Epidermal melanocyte (primary cell): ENCODE results near the gene UGT1A8.
"Not testable (repeated sequence)": the region's sequence is repeated elsewhere in the genome, so short reads cannot be mapped to it uniquely, and the experiment has no call there.

Source experiments
- DNase-seq: peaks from one replicate; pipeline ENCODE4 v3.0.0; 2011; ENCODE audit warnings: low spot score; ENCODE audit not compliant: insufficient read length

Gene UGT1A8

DNA sequence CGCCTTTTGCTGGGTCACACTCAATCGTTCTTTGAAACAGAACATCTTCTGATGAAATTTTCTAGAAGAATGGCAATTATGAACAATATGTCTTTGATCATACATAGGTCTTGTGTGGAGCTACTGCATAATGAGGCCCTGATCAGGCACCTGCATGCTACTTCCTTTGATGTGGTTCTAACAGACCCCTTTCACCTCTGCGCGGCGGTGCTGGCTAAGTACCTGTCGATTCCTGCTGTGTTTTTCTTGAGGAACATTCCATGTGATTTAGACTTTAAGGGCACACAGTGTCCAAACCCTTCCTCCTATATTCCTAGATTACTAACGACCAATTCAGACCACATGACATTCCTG, 95.8 kb downstream of the UGT1A8 start:
- no peak for DNase-seq

DNA sequence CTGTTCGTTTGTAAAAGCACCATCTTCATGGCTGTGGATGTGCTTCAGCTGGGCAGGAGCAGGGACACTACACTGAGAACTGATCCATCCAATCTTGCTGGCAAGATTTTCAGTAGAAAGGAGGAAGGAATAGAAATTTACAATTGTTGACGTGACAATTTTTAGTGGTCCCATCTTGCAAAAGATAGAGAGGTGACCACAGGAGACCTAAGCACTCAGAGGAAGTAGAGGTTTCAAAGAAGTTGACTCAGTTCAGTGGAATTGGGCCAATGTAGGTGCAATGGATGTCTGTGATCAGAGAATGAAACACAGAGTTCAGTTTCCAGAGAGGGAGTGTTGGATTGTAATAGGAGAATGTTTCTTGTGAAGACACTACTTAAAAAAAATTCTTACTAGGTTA, 96.7 kb downstream of the UGT1A8 start:
- no peak for DNase-seq

DNA sequence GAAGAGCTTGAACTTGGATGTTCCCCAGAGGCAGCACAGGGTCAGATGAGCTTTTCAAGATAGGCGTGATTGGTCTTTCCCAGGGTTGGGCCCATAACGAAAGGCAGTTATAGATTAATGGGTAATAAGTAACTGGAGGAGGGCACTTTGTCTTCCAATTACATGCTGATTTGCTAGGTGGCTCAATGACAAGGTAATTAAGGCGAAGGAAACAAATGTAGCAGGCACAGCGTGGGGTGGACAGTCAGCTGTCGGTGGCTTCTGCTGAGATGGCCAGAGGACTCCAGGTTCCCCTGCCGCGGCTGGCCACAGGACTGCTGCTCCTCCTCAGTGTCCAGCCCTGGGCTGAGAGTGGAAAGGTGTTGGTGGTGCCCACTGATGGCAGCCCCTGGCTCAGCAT, 101.1 kb downstream of the UGT1A8 start, which contains the start of gene UGT1A4:
Gene UGT1A4 (plus strand): TSS at position 185 of the 400 bp plus-strand sequence. CDS start 85 bp downstream, at position 270.
- DNase-seq = no peak

DNA sequence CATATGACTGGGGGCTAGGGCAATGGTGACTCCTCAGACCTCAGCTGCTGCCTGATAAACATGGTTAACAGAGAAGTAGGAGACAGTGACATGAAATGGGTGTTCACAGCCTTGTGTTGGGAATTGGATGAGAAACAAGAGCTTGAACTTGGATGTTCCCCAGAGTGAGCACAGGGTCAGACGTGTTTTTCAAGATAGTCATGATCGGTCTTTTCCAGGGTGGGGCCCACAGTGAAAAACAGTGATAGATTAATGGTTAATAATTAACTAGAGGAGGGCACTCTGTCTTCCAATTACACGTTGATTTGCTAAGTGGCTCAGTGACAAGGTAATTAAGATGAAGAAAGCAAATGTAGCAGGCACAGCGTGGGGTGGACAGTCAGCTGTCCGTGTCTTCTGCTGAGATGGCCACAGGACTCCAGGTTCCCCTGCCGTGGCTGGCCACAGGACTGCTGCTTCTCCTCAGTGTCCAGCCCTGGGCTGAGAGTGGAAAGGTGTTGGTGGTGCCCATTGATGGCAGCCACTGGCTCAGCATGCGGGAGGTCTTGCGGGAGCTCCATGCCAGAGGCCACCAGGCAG, 111.4 kb downstream of the UGT1A8 start, which contains the start of gene UGT1A3:
Gene UGT1A3 (plus strand): TSS at position 320 of the 579 bp plus-strand sequence. CDS start 85 bp downstream, at position 405.
- DNase-seq = no peak

DNA sequence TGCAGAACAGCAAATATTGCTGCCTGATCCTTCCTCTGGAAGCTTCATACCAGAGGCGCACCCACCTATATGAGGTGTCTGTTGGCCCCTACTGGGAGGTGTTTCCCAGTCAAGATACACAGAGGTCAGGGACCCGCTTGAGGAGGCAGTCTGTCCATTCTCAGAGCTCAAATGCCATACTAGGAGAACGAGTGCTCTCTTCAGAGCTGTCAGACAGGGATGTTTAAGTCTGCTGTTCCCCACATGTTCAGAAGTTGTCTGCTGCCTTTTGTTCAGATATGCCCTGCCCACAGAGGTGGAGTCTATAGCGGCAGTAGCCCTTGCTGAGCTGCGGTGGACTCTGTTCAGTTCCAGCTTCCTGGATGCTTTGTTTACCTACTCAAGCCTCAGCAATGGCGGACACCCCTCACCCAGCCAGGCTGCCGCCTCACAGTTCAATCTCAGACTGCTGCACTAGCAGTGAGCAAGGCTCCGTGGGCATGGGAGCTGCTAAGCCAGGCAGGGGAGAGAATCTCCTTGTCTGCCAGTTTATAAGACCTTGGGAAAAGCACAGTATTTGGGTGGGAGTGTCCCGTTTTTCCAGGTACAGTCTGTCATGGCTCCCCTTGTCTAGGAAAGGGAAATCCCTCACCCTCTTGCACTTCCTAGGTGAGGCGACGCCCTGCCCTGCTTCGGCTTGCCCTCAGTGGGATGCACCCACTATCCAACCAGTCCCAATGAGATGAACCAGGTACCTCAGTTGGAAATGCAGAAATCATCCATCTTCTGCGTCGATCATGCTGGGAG, 119.6 kb downstream of the UGT1A8 start:
- not testable (repeated sequence) for DNase-seq

DNA sequence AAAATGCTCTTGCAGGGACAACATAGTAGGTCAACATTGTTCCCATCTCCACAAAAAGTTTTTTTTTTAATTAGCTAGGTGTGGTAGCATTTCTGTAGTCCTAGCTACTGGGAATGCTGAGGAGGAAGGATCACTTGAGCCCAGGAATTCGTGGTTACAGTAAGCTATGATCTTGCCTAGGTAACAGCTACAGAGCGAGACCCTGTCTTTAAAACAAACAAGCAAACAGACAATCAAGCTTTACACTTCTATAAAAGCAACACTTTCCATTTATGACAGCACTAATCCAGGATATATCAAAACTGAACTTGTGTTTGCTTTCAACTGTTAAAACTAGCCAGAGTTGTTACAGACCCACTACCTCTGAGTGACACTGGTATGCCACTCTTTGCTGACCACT, 123.4 kb downstream of the UGT1A8 start:
- DNase-seq = no peak

DNA sequence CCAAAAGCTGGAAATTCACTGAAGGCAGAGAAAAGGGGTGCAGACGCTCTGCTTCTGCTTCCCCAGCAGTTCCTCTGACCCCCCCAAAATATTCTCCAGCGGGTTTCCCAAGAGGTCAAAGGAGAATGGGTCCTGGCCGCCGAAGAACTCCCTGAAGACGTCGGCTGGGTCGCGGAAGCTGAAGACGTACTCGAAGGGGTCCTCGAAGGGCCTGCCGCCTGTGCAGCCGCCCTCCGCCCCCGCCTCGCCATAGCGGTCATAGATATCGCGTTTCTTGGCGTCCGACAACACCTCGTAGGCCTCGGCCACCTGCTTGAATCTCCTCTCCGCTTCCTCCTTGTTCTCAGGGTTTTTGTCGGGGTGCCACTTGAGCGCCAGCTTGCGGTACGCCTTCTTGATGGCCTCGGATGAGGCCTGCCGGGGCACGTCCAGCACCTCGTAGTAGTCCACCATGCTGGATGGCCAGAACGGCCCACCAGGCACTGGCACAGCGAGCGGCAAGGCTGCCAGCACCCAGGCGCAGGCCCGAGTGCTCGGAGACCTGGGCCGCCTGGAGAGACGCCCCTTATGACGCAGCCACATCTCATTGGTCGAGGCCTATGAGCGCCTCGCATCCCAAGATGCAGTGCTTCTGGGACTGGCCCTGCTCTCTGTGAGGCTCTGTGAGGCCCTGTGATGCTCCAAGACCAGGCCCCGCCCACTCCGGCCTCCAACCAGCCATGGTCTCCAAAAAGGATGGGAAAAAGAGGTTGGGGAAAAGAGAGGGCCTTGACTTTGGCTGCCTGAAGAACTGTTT, 126.2 kb downstream of the UGT1A8 start:
- DNase-seq = no peak

DNA sequence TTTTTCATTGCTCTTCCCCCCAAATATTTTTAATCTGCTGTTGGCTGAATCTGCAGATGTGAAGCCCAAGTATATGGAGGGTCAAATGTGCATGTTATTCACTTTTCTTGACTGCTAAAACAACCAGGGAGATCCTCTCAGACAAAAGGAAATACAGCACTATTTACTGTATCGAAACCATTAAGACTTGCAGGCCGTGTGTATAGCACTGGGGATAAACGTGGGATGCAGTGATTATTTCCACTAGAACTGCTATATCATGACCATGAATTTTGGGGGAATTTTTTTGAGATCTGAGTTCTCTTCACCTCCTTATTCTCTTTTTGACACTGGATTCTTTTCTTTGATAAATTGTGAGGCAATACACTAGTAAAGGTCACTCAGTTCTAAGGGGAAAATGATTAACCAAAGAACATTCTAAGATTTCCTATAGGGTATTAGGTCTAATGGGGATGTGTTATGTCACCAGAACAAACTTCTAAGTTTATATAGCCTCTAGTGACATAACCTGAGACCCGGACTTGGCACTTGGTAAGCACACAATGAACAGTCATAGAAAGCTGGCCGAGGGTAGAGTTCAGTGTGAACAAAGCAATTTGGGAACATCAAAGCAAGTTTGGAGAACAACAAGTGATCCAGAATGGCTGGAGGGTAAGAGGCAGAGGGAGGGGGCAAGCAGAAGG, 127.8 kb downstream of the UGT1A8 start:
- no peak for DNase-seq

DNA sequence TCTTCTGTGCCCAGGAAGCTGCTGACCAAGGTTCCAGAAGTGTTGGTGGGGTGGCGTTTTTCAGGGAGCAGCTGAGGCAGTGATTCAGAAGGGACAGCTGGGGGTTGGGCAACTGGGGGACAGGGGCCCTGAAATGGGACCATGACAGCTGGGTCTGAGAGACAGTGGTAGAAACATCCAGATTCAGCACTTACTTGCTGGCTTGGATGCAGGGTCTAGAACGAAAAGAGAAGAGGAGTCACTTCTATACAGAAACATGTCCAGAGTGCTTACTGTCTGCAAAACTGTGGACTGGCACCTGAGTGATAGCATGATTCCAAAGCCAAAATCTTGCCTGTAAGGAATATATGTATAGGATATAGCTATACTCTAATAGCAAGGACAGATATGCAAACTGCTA, 128.4 kb downstream of the UGT1A8 start:
- DNase-seq = not testable (repeated sequence)

DNA sequence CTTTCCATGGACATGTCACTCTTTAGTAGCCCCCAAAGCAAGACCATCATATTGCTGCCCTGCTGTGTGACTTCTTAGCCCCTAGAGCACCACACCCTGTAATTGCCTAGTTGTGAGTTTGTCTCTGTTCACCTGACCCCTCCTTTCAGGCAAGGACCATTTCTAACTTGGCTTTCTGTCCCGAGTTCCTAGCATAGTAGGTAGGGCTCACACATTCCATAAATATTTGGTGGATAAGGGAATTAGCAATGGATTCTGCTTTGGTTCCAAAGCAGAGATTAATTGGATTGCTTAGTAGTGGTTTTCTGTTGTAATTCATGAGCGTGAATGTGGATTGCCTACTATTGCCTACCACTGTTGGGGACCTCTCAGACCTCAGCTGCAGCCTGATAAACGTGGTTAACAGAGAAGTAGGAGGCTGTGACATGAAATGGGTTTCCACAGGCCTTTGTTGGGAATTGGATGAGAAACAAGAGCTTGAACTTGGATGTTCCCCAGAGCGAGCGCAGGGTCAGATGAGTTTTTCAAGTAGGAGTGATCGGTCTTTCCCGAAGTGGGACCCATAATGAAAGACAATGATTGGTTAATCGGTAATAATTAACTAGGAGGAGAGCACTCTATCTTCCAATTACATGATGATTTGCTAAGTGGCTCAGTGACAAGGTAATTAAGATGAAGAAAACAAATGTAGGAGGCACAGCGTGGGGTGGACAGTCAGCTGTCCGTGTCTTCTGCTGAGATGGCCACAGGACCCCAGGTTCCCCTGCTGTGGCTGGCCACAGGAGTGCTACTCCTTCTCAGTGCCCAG, 129.2 kb downstream of the UGT1A8 start:
- DNase-seq = no peak

DNA sequence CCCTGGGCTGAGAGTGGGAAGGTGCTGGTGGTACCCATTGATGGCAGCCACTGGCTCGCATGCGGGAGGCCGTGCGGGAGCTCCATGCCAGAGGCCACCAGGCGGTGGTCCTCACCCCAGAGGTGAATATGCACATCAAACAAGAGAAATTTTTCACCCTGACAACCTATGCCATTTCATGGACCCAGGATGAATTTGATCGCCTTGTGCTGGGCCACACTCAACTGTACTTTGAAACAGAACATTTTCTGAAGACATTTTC, 129.8 kb downstream of the UGT1A8 start:
- no peak for DNase-seq

DNA sequence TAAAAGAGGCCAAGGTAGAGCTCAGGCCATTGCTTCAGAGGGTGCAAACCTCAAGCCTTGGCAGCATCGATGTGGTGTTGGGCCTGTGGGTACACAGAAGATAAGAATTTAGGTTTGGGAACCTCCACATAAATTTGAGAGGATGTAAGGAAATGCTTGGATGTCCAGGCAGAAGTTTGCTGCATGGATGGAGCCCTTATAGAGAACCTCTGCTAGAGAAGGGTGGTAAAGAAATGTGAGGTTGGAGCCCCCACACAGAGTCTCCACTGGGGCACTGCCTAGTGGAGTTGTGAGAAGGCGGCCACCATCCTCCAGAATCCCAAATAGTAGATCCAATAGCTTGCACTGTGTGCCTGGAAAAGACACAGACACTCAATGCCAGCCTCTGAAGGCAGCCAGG, 133.3 kb downstream of the UGT1A8 start:
- not testable (repeated sequence) for DNase-seq

DNA sequence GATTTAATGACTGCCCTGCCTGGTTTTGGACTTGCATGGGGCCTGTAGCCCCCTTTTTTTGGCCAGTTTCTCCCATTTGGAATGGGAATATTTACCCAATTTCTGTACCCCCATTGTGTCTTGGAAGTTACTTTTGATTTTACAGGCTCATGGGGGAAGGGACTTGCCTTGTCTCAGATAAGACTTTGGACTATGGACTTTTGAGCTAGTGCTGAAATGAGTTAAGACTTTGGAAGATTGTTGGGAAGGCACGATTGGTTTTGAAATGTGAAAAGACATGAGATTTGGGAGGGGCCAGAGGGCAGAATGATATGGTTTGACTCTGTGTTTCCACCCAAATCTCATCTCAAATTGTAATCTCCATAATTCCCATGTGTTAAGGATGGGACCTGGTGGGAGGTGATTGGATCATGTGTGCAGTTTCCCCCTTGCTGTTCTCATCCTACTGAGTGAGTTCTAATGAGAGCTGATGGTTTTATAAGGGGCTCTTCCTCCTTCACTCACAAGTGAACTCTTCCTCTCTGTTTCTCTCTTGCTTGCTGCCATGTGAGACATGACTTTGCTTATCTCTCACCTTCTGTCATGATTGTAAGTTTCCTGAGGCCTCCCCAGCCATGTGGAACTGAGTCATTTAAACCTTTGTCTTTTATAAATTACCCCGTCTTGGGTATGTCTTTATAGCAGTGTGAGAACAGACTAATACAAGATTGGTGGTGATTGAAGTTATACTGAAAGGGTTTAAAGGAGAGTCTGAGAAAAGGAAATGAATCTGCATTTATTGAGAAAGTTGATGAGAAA, 134.0 kb downstream of the UGT1A8 start:
- DNase-seq = not testable (repeated sequence)

DNA sequence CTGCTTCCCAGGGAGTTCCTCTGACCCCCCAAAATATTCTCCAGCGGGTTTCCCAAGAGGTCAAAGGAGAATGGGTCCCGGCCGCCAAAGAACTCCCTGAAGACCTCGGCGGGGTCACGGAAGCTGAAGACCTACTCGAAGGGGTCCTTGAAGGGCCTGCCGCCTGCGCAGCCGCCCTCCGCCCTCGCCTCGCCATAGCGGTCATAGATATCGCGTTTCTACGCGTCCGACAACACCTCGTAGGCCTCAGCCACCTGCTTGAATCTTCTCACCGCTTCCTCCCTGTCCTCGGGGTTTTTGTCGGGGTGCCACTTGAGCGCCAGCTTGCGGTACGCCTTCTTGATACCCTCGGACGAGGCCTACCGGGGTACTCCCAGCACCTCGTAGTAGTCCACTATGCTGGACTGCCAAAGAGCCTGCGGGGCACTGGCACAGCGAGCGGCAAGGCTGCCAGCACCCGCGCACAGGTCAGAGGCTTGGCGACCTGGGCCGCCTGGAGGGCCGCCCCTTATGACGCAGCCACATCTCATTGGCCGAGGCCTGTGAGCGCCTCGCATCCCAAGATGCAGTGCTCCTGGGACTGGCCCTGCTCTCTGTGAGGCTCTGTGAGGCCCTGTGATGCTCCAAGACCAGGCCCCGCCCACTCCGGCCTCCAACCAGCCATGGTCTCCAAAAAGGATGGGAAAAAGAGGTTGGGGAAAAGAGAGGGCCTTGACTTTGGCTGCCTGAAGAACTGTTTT, 137.6 kb downstream of the UGT1A8 start:
- no peak for DNase-seq

DNA sequence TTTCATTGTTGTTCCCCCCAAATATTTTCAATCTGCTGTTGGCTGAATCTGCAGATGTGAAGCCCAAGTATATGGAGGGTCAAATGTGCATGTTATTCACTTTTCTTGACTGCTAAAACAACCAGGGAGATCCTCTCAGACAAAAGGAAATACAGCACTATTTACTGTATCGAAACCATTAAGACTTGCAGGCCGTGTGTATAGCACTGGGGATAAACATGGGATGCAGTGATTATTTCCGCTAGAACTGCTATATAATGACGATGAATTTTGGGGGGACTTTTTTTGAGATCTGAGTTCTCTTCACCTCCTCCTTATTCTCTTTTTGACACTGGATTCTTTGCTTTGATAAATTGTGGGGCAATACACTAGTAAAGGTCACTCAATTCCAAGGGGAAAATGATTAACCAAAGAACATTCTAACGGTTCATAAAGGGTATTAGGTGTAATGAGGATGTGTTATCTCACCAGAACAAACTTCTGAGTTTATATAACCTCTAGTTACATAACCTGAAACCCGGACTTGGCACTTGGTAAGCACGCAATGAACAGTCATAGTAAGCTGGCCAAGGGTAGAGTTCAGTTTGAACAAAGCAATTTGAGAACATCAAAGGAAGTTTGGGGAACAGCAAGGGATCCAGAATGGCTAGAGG, 139.1 kb downstream of the UGT1A8 start:
- no peak for DNase-seq

DNA sequence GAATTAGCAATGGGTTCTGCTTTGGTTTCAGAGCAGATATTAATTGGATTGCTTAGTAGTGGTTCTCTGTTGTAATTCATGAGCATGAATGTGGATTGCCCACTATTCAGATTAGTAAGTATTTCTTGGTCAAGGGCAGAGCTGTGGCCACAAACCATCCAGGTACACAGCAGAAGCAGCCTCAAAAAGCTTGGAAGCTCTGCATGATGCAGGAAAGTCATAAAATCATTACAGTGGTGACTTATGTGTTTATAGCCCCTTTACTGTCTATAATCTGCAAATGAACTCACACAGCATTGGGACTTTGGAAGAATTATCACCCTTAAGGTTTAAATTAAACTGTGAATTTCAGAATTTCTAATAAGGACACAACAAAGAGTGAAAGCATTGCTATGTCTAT, 140.7 kb downstream of the UGT1A8 start:
- DNase-seq = no peak

DNA sequence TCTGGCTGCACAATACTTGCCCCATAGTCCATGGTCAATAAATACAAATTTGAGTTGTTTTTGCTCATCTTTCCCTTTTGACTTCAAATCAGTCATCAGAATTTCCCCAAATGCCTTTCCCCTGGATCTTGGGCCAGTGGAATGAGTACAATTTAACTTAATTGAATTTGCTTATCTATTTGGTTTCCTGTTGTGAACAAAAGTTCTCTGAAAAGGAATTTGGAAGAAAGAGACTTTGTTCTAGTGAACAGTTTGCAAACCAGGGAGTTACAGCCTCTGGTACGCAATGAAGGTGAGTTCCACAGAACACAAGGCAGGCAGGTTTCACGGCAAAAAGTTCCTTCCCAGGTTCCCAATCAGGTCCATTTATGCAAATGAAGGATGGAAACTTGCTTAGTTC, 141.4 kb downstream of the UGT1A8 start:
- no peak for DNase-seq

DNA sequence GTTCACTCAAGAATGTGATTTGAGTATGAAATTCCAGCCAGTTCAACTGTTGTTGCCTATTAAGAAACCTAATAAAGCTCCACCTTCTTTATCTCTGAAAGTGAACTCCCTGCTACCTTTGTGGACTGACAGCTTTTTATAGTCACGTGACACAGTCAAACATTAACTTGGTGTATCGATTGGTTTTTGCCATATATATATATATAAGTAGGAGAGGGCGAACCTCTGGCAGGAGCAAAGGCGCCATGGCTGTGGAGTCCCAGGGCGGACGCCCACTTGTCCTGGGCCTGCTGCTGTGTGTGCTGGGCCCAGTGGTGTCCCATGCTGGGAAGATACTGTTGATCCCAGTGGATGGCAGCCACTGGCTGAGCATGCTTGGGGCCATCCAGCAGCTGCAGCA, 142.6 kb downstream of the UGT1A8 start, which contains the start of gene UGT1A1:
Gene UGT1A1 (plus strand): TSS at position 228 of the 400 bp plus-strand sequence. CDS start 18 bp downstream, at position 246.
- no peak for DNase-seq
